Activated CD8-positive, alpha-beta memory T cell treated with anti-CD3 and anti-CD28 coated beads for 48 hours (primary cell): ENCODE data around the gene CARS1.

Experiments used
- DNase-seq, 3 experiments: peaks; one replicate each; pipeline ENCODE4 v3.0.0-alpha.2; 2020; ENCODE audit warnings: low read depth in 2 of 3, low spot score in 2 of 3

Gene CARS1

DNA sequence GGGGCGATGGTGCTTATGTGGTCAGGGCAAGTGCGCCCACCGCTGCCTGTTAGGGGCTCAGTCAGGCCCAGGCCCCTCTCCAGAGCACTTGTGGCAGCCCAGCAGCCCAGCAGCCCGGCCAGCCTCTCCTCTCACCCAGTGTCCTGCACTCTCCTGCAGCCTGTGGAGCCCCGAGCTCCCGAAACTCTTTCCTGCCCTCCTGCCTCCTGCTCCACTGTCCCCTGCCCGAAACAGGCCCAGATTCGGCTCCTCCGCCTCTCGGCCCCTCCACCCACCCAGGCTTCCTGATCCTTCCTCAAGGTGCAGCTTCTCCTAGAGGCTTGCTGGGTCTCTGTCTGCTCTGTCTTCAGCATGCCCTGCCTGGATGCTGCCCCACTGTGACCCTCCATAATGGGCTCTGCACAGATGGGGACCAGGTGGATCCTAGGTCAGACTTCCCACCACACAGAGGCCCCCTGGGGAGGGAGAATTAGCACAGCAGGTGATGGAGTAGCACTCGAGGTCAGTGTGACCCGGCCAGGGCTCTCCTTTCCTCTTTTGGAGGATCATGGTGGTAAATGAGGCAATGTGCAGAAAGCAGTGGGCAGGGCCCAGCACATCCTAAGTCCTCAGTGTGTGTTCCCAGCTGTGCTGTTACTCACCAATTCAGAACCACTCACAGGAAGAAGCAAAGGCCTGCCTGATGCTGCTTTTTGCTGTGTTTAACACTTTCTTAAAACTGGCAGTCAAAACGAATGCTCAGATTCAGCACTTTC lies 46.5 kb downstream of the CARS1 start:
- no peak for DNase-seq

DNA sequence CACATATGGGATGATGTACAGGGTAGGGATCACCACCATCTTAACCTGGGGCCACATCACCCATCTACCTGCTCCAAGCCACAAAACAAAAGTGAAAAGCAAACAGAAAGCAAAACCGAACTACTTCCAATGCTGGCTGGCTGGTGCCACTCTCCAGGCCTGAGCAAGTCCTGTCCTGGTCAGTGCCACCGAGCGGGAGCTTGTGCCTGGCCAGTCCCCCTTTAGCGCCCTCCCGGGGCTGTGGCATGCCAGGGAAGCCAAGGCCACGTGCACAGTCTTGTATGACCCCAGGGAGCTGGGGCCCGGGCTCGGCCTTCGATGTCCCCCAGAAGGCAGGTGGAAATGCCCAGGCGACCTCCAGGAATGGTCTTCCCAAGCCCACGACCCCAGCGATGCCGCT lies 47.2 kb downstream of the CARS1 start:
- DNase-seq: no peak

GRCh38 chr11:3009481-3009880 lies 47.7 kb downstream of the CARS1 start:
- no peak for DNase-seq

DNA sequence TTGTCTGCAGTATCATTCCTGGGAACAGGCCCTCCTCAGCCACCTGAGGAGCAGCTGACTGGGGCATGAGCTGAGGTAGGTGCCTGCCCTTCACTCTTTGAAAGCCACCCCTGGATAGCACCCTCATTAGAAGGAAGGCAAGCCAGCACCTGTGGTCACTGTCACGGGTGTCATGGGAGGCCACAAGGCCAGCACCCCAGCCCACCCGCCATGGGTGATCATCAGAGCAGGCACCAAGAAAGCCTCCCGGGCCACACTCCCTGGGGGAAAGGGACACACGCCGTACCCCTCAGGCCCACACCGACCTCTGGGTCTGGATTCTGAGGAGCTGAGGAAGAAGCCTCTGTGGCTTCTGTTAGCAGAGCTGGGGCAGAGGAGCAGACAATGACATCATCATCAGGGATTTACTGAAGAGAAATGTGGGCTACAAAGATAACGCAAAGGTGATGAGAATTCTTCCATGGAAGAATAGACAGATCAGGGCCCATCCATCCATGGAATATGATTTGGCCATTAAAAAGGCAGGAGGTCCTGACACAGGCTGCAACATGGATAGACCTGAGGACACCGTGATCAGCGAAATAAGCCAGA lies 48.4 kb downstream of the CARS1 start:
- DNase-seq: no peak

DNA sequence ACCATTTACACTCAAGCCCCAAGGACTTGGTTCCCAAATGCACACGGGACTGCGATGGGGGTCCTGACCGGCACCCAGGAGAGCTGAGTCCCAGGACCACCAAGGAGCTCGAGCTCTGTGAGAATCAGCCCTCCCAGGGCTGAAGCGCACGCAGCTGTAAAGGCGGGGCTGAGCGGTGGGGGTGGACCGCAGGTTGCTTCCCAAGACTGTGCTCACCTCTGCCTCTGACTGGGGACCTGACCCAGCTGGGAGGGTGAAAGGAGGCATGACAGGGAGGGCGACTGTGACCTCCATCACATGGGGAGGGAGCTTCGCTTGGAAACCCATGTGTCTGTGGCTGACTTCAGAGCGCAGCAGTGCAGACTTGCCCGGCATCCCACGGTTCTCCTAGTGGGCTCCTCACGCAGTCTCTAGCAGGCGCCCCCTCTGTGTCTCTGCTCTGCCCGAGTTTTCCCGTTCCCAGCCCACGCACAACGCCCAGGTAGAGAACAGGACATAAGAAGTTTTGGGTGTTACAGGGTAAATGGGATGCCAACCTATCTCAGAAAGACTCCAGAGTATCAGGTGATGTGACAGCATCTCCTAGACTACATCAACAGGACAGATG lies 49.7 kb downstream of the CARS1 start:
- DNase-seq: no peak

- DNase-seq: no peak
These were observed 50.5 kb downstream of the CARS1 start for GRCh38 chr11:3006505-3007260.

GRCh38 chr11:3004481-3004880 lies 52.7 kb downstream of the CARS1 start:
- DNase-seq: no peak

- no peak for DNase-seq
These were observed 53.6 kb downstream of the CARS1 start for GRCh38 chr11:3003396-3004231.

- no peak for DNase-seq
These were observed 54.4 kb downstream of the CARS1 start for GRCh38 chr11:3002871-3003270.

DNA sequence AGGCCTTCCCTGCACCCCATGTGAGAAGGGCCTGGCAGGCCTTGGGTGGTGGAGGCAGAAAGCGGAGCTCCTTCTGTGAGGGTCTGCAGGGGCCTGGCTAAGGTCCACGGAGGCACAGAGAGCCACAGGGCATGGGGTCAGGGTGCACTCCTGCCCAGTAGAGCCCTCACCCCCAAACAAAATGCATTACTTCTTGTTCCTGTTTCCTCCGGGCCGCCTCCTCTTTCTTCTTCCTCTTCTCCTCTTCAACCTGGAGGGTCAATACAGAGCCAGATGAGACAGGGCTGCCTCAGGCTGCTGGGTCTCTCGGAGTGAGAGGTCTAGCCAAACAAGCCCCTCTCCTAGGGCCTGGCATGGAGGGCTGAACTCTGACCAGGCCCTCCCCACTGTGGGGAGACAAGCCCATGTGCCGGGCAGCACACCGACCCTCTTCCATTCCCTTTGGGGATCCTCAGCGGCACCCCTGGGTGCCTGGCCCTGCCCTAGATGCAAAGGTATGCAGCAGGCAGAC lies 54.8 kb downstream of the CARS1 start:
- DNase-seq: no peak

- no peak for DNase-seq
These were observed 55.7 kb downstream of the CARS1 start for GRCh38 chr11:3001496-3001895.

DNA sequence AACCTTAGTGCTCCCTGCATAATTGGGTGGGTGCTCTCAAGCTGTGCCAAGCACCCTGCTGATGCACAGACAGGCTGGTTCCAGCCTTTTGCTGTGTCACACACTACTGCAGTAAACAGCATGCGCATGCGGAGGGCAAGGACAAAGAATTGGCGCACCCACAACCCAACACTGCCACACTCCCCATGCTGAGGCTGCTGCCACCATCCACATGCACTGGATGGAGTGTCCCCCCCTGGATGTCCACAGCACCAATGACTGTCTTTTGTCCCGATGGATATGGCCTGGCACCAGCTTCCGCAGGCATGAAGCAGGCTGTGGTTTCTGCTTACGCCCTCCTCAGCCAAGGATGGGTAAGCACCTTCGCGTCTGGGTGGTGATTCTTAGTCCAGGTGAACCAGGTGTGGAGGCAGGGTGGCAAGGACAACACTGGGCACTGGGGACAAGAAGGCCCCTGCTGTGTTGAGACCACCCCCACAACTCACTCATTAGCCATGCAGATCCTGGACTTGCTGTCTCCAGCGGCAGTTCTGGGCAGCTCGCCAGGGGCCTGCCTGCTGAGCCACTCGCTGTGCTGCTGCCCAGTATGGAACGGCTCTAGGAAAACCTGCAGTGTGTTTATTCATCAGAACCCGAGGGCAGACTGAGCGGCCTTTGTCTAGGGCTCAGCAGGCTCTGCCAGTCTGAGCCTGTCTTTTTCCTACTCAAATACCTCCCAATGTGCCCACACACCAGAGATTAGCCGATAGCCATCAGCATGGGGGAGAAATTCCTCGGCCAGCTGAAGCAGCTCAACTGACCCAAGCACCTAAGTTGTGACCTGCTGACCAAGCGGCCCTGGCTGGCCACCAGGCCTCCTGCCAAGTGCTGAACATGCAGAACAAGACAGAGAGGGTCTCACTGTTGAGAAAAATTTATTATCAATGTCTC lies 56.9 kb downstream of the CARS1 start:
- no peak for DNase-seq

DNA sequence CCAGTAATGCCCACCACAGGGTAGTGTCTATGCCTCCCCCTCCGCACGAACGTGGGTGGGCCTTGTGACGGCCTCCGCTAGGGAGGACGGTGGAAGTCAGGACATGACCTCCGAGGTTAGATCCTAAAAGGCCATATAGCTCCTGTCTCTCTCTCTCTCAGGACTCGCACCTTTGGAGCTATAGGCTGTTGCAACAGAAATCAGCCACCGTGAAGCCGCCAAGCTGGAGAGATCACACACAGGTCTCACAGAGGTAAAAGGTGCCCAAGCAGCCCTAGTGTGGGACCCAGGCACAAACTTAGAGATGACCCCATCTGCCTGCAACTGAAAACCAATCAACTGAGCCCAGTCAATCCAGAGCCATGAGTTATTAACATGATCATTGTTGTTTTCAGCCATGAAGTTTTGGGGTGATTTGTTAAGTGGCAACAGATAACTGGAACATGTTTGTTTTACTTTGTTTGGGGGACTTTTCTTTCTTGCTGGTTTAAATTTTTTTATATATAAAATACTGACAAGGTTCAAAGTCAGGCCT lies 57.7 kb downstream of the CARS1 start:
- DNase-seq: no peak

DNA sequence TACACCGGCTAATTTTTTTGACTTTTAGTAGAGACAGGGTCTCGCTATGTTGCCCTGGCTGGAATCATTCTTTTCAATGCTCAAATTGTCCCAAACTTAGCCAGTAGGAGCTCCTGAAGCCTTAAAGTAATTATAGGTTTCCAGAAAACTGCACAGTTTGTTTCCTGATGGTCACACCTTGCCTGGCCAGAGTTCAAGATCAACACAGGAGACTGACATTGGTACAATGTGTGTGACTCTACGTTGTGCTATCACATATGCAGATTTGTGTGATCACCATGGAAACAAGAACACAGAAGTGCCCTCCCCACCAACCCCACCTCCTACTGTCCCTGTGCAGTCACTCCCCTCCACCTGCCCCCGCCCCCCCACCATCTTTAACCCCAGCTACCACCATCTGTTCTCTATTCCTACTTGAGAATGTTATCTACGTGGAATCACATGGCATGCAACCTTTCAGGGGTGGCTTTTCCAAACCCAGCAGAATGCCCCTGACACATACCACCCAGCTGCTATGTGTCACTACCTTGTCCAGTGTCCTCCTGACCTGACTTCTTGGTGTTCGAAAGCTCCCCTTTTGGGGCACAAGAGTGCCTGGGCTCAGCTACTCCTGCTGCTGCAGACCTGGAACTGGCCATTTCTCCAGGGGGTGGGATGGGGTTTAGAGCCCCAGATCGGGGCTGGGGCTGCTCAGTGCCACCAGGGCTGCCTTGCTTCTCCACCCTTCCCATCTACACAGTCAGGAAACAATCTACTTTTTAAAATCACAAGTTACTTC lies 59.0 kb downstream of the CARS1 start:
- DNase-seq: no peak

- DNase-seq: no peak
These were observed 59.8 kb downstream of the CARS1 start for GRCh38 chr11:2997406-2997805.

GRCh38 chr11:2996976-2997375 lies 60.2 kb downstream of the CARS1 start:
- DNase-seq: no peak

- DNase-seq: no peak
These were observed 61.2 kb downstream of the CARS1 start for GRCh38 chr11:2995893-2996554.

DNA sequence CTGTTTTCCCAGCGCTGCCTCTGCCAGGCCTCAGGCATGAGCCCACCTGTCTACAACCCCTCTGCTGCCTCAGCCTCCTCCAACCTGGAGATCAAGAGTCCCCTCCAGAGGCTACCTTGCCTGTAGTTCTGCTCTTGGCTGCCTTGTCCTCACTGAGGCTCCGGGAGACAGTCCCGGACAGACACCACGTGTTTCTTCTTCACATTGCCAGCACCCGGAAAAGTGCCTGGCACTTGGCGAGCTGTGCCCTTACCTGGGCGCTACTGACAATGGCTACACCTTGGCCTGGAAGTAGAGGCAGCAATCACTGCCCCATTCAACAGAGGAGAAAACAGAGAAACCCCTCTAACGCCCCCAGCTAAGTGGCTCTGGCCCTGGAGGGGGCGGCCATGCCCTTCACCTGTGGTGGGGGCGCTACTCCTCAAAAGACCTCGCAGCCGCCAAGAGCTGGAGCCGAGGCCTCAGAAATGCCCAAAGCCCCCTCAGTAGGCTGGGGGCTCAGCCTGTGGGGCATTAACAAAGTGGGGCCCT lies 62.1 kb downstream of the CARS1 start:
- DNase-seq: no peak
